Lower lobe of right lung (tissue), 2 donors: ENCODE data around the gene OLFM1. TPM values are rescaled to one million over a fixed set of nuclear protein-coding genes. Genes with fewer than 3 reads are reported as not detected.
A peak's percentile ranks its signal among the peaks of the same experiment; 100 is the strongest.

Experiments used
- ATAC-seq, 2 donors: fragments of 200-7000 bp; cut with Tn5 transposase; one replicate each; pipeline ENCODE4 v1.9.1; 2020 to 2022; ENCODE audit warnings: mild to moderate bottlenecking in 2 of 2, moderate library complexity in 2 of 2
- DNase-seq: peaks from one replicate; pipeline ENCODE4 v3.0.0-alpha.2; 2020
- H3K27ac ChIP-seq: fragments of 200-600 bp; one replicate; pipeline ENCODE4 v1.8.0; 2022
- H3K27me3 ChIP-seq: fragments of 200-600 bp; one replicate; pipeline ENCODE4 v1.8.0; 2022; ENCODE audit warnings: low read depth
- H3K36me3 ChIP-seq: fragments of 200-600 bp; one replicate; pipeline ENCODE4 v1.8.0; 2022; ENCODE audit warnings: mild to moderate bottlenecking
- H3K4me1 ChIP-seq: fragments of 200-600 bp; one replicate; pipeline ENCODE4 v1.8.0; 2022
- H3K4me3 ChIP-seq: fragments of 200-600 bp; one replicate; pipeline ENCODE4 v1.8.0; 2022; ENCODE audit warnings: mild to moderate bottlenecking
- H3K9me3 ChIP-seq: fragments of 200-600 bp; one replicate; pipeline ENCODE4 v1.8.0; 2022
- CTCF ChIP-seq: fragments of 200-600 bp; IDR thresholded peaks from one replicate; pipeline ENCODE4 v1.8.0; 2022; ENCODE audit warnings: antibody characterized with exemption, mild to moderate bottlenecking
- intact Hi-C: fragments of 100-400 bp; cut with DNase I; formaldehyde crosslinking; loops from one replicate; pipeline ENCODE4 v1.11.0; 2022
- total RNA-seq: library from RNA; stranded (reverse); fragmentation: NEBNext Ultra II Directional; extraction: Animal tissue kit (Norgen Biotek cat#: 25700); gene quantifications from one replicate; pipeline ENCODE4 v1.2.1, GENCODE V29; 2021
- donor health status: DM: no; HTN: yes; CAD: no; lungs with severe emphysema.

The OLFM1 gene
- total RNA-seq, 1 donor from 2014 or later = 24.1 TPM

- peak overlapping the region; percentile 63 for H3K4me3 ChIP-seq
- H3K4me1 ChIP-seq = peaks cover 6% of the 10 kb centered on the region
- peaks cover 18% of the 10 kb centered on the region for H3K27me3 ChIP-seq
- no peak for TF ChIP-seq CTCF
- H3K9me3 ChIP-seq = no peaks in the 10 kb centered on the region
- H3K36me3 ChIP-seq = no peaks in the 10 kb centered on the region
- no peak for DNase-seq
- intact Hi-C loops = no loop called here
- no peak for ATAC-seq
- no peak overlapping the region for H3K27ac ChIP-seq
Measured at GRCh38 chr9:135076143-135076875, 11.2 kb upstream of the OLFM1 start.

DNA sequence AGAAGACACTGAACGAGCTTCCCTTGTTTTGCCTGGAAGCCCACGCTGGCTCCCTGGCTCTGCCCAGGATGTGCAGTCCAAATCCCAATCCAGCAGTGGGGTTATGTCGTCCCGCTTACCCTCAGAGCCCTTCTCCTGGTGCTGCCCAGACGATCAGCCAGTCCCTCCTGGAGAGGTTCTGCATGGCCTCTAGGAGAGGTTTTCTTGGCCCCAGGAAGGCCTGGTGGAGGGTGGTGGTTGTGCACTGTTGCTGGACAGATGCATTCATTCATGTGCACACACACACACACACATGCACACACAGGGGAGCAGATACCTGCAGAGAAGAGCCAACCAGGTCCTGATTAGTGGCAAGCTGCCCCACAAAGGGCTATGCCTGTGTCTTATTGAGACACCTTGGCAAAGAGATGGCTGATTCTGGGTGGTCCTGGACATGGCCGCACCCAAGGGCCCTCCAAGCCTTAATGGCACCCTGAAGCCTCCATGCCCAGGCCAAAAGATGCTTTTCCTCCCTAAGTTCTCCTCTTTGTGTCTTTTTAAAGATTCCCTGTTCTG is 10.5 kb upstream of the OLFM1 start:
- H3K4me1 ChIP-seq = peaks cover 6% of the 10 kb centered on the region
- peaks cover 18% of the 10 kb centered on the region for H3K27me3 ChIP-seq
- no peak for TF ChIP-seq CTCF
- no peak for DNase-seq
- peak overlapping the region; percentile 63 for H3K4me3 ChIP-seq
- no peaks in the 10 kb centered on the region for H3K36me3 ChIP-seq
- no peak for ATAC-seq
- H3K9me3 ChIP-seq = no peaks in the 10 kb centered on the region
- intact Hi-C loops = no loop called here
- H3K27ac ChIP-seq = no peak overlapping the region

GRCh38 chr9:135077497-135078200 is 9.8 kb upstream of the OLFM1 start:
- no peak overlapping the region for H3K4me3 ChIP-seq
- DNase-seq (no peak), ATAC-seq (no peak)
- H3K9me3 ChIP-seq = no peaks in the 10 kb centered on the region
- intact Hi-C loops = no loop called here
- no peak overlapping the region for H3K27ac ChIP-seq
- no peak for TF ChIP-seq CTCF
- H3K27me3 ChIP-seq = peaks cover 18% of the 10 kb centered on the region
- H3K4me1 ChIP-seq = peaks cover 6% of the 10 kb centered on the region
- no peaks in the 10 kb centered on the region for H3K36me3 ChIP-seq

DNA sequence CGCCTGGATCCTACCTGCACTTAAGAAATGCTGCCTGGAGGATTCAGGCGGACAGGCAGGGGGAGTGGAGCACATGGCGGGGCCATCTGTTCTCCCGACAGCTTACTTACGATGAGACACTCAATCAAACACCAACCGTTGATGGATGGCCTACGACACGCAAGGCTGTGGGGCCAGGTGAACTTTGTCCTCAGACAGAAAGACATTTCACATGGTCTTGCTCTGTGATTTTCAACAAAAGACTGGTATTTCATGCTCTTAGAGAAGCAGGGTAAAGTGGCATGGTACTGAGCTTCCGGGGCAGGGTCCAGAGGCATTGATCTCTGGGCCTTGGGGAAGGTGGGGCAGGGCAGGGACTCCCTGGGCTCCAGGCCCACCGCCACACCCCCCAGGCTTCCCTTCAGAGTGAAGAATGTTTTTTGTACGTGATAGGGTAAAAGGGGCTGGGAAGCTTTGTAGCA is 9.1 kb upstream of the OLFM1 start:
- H3K4me3 ChIP-seq = no peak overlapping the region
- H3K9me3 ChIP-seq = no peaks in the 10 kb centered on the region
- no peak overlapping the region for H3K27ac ChIP-seq
- DNase-seq (no peak), ATAC-seq (no peak)
- no peak for TF ChIP-seq CTCF
- peaks cover 6% of the 10 kb centered on the region for H3K4me1 ChIP-seq
- intact Hi-C loops = no loop called here
- no peaks in the 10 kb centered on the region for H3K36me3 ChIP-seq
- peaks cover 18% of the 10 kb centered on the region for H3K27me3 ChIP-seq

DNA sequence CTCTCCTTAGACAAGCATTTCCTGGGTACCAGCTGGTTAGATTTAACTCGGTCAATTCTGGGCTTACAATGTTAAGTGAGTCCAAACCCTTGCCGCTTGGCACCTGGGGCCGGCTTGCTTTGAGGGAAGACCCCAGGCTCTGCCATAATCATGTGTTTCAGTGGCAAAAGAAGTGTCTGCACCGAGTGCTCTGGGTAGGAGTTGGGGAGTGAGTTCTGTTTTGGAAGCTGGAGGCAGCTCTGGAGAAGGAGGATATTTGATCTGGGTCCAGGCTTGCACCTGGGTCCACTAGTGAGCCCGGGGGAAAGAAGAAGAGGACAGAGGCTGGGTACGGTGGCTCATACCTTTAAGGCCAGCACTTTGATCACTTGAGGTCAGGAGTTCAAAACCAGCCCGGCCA is 8.4 kb upstream of the OLFM1 start:
- Histone ChIP-seq H3K4me3 (no peak overlapping the region), H3K4me1 (peaks cover 6% of the 10 kb centered on the region), H3K36me3 (no peaks in the 10 kb centered on the region), H3K27me3 (peaks cover 18% of the 10 kb centered on the region), H3K9me3 (no peaks in the 10 kb centered on the region), H3K27ac (no peak overlapping the region)
- ATAC-seq (no peak), DNase-seq (no peak)
- TF ChIP-seq CTCF = no peak
- intact Hi-C loops = no loop called here
